ENCODE results near the gene CCDC80. TPM values are rescaled to one million over a fixed set of nuclear protein-coding genes. Genes with fewer than 3 reads are reported as not detected.
"Not testable (repeated sequence)": the region's sequence is repeated elsewhere in the genome, so short reads cannot be mapped to it uniquely, and the experiment has no call there.

Gene CCDC80
- total and polyA plus RNA-seq, 4 experiments from 2014 or later: 0.02 TPM; not detected in 2

- H3K27ac Mint-ChIP-seq; H3K36me3 ChIP-seq (ENCODE audit: insufficient read depth, low read length); H3K9me3 ChIP-seq (ENCODE audit: control insufficient read depth in 1 of 2, low read length in 2 of 2); H3K4me3 ChIP-seq (ENCODE audit: low read length in 2 of 2); H3K27me3 ChIP-seq (ENCODE audit: insufficient read depth, low read length); H3K4me3 Mint-ChIP-seq; DNase-seq; H3K27me3 Mint-ChIP-seq; H3K27ac ChIP-seq (ENCODE audit: low read depth, low read length); intact Hi-C loops (cut with micrococcal nuclease); H3K9me3 Mint-ChIP-seq; H3K36me3 Mint-ChIP-seq; POLR2A ChIA-PET (ENCODE audit: partially characterized antibody): not testable (repeated sequence)
- CTCF ChIA-PET (ENCODE audit: partially characterized antibody): interaction anchor here (0.6 kb wide), 1 partner anchor 369 kb away, joined by 3 read pairs; no protein-coding TSS in a partner anchor
- peaks cover 13% of the 10 kb centered on the region for H3K4me1 ChIP-seq (ENCODE audit: insufficient read depth, low read length)
- peaks cover 7 to 20% (median 10%) of the 10 kb centered on the region in 4 donors for H3K4me1 Mint-ChIP-seq
Measured at GRCh38 chr3:112665009-112665408, 24.1 kb upstream of the CCDC80 start.

- ChIA-PET POLR2A (ENCODE audit: partially characterized antibody) (no interaction called here), CTCF (ENCODE audit: partially characterized antibody) (interaction anchor here (0.7 to 2.1 kb wide), 2 partner anchors 13 to 633 kb away, joined by 3 to 5 read pairs; no protein-coding TSS in a partner anchor)
- Histone ChIP-seq H3K27ac (ENCODE audit: low read depth, low read length) (no peak overlapping the region), H3K4me1 (ENCODE audit: insufficient read depth, low read length) (no peaks in the 10 kb centered on the region), H3K36me3 (ENCODE audit: insufficient read depth, low read length) (no peaks in the 10 kb centered on the region), H3K9me3 (ENCODE audit: control insufficient read depth in 1 of 2, low read length in 2 of 2) (no peaks in the 10 kb centered on the region), H3K4me3 (ENCODE audit: low read length in 2 of 2) (no peak overlapping the region), H3K27me3 (ENCODE audit: insufficient read depth, low read length) (no peaks in the 10 kb centered on the region)
- Mint-ChIP-seq H3K27ac (no peak overlapping the region), H3K4me1 (peaks cover 0 to 2% (median under 1%) of the 10 kb centered on the region in 4 donors), H3K4me3 (no peak overlapping the region), H3K9me3 (peaks cover 0 to 2% (median 0%) of the 10 kb centered on the region in 8 donors), H3K27me3 (no peaks in the 10 kb centered on the region), H3K36me3 (no peaks in the 10 kb centered on the region)
- DNase-seq: no peak
- intact Hi-C loops (cut with micrococcal nuclease): no loop called here
Measured at GRCh38 chr3:112656043-112656442, 15.1 kb upstream of the CCDC80 start.

DNA sequence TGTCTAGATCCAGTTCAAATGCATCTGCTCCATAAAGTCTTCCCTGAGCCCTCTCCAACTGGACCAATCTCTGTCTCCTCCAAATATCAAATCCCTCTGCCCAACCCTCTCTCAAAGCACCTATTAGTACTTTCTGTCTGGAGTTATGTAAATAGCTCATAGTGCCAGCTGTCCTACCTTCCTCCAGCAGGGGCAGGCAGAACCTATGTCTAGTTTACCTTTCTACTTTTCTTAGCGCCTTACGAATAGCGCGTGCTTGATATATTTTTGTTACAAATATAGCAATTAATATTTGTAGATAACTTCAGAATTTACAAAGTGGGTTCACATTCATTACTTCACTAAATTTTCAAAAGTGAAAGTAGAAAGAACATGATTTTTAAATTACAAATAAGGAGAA, 14.0 kb upstream of the CCDC80 start:
- H3K27ac ChIP-seq (ENCODE audit: low read depth, low read length): no peak overlapping the region
- no peak overlapping the region for H3K4me3 Mint-ChIP-seq
- no peaks in the 10 kb centered on the region for H3K27me3 ChIP-seq (ENCODE audit: insufficient read depth, low read length)
- intact Hi-C loops (cut with micrococcal nuclease): no loop called here
- DNase-seq: no peak
- peaks cover 0 to 2% (median 0%) of the 10 kb centered on the region in 8 donors for H3K9me3 Mint-ChIP-seq
- ChIA-PET POLR2A (ENCODE audit: partially characterized antibody) (no interaction called here), CTCF (ENCODE audit: partially characterized antibody) (interaction anchor here (1.4 to 4.8 kb wide), 3 partner anchors 10 to 634 kb away, joined by 4 to 27 read pairs (median 5); no protein-coding TSS in a partner anchor)
- no peak overlapping the region for H3K27ac Mint-ChIP-seq
- no peaks in the 10 kb centered on the region for H3K4me1 ChIP-seq (ENCODE audit: insufficient read depth, low read length)
- no peak overlapping the region for H3K4me3 ChIP-seq (ENCODE audit: low read length in 2 of 2)
- peaks cover 0 to 2% (median under 1%) of the 10 kb centered on the region in 4 donors for H3K4me1 Mint-ChIP-seq
- H3K27me3 Mint-ChIP-seq: no peaks in the 10 kb centered on the region
- H3K36me3 Mint-ChIP-seq: no peaks in the 10 kb centered on the region
- H3K9me3 ChIP-seq (ENCODE audit: control insufficient read depth in 1 of 2, low read length in 2 of 2): no peaks in the 10 kb centered on the region
- H3K36me3 ChIP-seq (ENCODE audit: insufficient read depth, low read length): no peaks in the 10 kb centered on the region

- no peak overlapping the region for H3K4me3 ChIP-seq (ENCODE audit: low read length in 2 of 2)
- ChIA-PET POLR2A (ENCODE audit: partially characterized antibody) (no interaction called here), CTCF (ENCODE audit: partially characterized antibody) (interaction anchor here (0.8 to 4.8 kb wide), 4 partner anchors 9 to 634 kb away, joined by 3 to 27 read pairs (median 4); no protein-coding TSS in a partner anchor)
- no peaks in the 10 kb centered on the region for H3K9me3 ChIP-seq (ENCODE audit: control insufficient read depth in 1 of 2, low read length in 2 of 2)
- H3K4me1 ChIP-seq (ENCODE audit: insufficient read depth, low read length): no peaks in the 10 kb centered on the region
- DNase-seq: no peak
- intact Hi-C loops (cut with micrococcal nuclease): no loop called here
- no peak overlapping the region for H3K4me3 Mint-ChIP-seq
- no peaks in the 10 kb centered on the region for H3K27me3 ChIP-seq (ENCODE audit: insufficient read depth, low read length)
- H3K27me3 Mint-ChIP-seq: no peaks in the 10 kb centered on the region
- H3K4me1 Mint-ChIP-seq: peaks cover 0 to 4% (median 2%) of the 10 kb centered on the region in 4 donors
- H3K27ac Mint-ChIP-seq: no peak overlapping the region
- H3K9me3 Mint-ChIP-seq: peaks cover 0 to 2% (median 0%) of the 10 kb centered on the region in 8 donors
- no peak overlapping the region for H3K27ac ChIP-seq (ENCODE audit: low read depth, low read length)
- no peaks in the 10 kb centered on the region for H3K36me3 Mint-ChIP-seq
- H3K36me3 ChIP-seq (ENCODE audit: insufficient read depth, low read length): no peaks in the 10 kb centered on the region
Measured at GRCh38 chr3:112654492-112654891, 13.5 kb upstream of the CCDC80 start.

DNA sequence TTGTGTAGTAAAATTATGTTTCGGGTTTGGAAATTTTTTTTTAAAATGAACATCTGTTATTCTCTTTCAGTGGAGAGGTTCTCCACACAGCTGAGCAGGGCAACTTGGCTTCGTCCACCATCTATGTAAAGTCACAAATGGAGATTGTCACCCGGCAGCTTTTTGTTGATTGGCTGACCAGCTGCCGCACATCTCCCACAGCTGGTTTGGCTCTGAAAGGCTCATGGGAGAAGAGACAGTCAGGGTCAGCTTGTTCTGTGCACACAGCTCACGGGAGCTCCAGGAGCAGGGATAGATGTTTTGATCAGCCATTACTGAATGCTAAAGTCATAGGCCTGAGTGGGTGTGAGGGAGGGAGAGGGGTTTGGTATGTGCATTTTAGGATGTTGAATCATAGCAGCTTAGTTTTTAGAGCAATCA, 12.9 kb upstream of the CCDC80 start:
- H3K4me3 Mint-ChIP-seq: no peak overlapping the region
- H3K9me3 Mint-ChIP-seq: peaks cover 0 to 2% (median 0%) of the 10 kb centered on the region in 8 donors
- Histone ChIP-seq H3K27me3 (ENCODE audit: insufficient read depth, low read length) (no peaks in the 10 kb centered on the region), H3K4me3 (ENCODE audit: low read length in 2 of 2) (no peak overlapping the region), H3K27ac (ENCODE audit: low read depth, low read length) (no peak overlapping the region), H3K36me3 (ENCODE audit: insufficient read depth, low read length) (no peaks in the 10 kb centered on the region), H3K4me1 (ENCODE audit: insufficient read depth, low read length) (no peaks in the 10 kb centered on the region), H3K9me3 (ENCODE audit: control insufficient read depth in 1 of 2, low read length in 2 of 2) (no peaks in the 10 kb centered on the region)
- POLR2A ChIA-PET (ENCODE audit: partially characterized antibody): no interaction called here
- DNase-seq: no peak
- H3K27ac Mint-ChIP-seq: no peak overlapping the region
- no peaks in the 10 kb centered on the region for H3K27me3 Mint-ChIP-seq
- intact Hi-C loops (cut with micrococcal nuclease): no loop called here
- H3K36me3 Mint-ChIP-seq: no peaks in the 10 kb centered on the region
- peaks cover 3 to 8% (median 4%) of the 10 kb centered on the region in 4 donors for H3K4me1 Mint-ChIP-seq
- CTCF ChIA-PET (ENCODE audit: partially characterized antibody): interaction anchor here (0.8 to 4.8 kb wide), 4 partner anchors 8 to 635 kb away, joined by 3 to 27 read pairs (median 4); no protein-coding TSS in a partner anchor

GRCh38 chr3:112653209-112653871, 12.4 kb upstream of the CCDC80 start:
- no peak overlapping the region for H3K27ac Mint-ChIP-seq
- H3K4me1 Mint-ChIP-seq: peaks cover 5 to 10% (median 6%) of the 10 kb centered on the region in 4 donors
- H3K4me3 ChIP-seq (ENCODE audit: low read length in 2 of 2): no peak overlapping the region
- peaks cover 0 to 2% (median 0%) of the 10 kb centered on the region in 8 donors for H3K9me3 Mint-ChIP-seq
- H3K27ac ChIP-seq (ENCODE audit: low read depth, low read length): no peak overlapping the region
- no peaks in the 10 kb centered on the region for H3K27me3 ChIP-seq (ENCODE audit: insufficient read depth, low read length)
- CTCF ChIA-PET (ENCODE audit: partially characterized antibody): interaction anchor here (1.1 to 4.8 kb wide), 4 partner anchors 8 to 326 kb away, joined by 4 to 27 read pairs (median 7); no protein-coding TSS in a partner anchor
- no peaks in the 10 kb centered on the region for H3K4me1 ChIP-seq (ENCODE audit: insufficient read depth, low read length)
- H3K9me3 ChIP-seq (ENCODE audit: control insufficient read depth in 1 of 2, low read length in 2 of 2): no peaks in the 10 kb centered on the region
- intact Hi-C loops (cut with micrococcal nuclease): no loop called here
- no peaks in the 10 kb centered on the region for H3K27me3 Mint-ChIP-seq
- DNase-seq: no peak
- no peaks in the 10 kb centered on the region for H3K36me3 Mint-ChIP-seq
- H3K36me3 ChIP-seq (ENCODE audit: insufficient read depth, low read length): no peaks in the 10 kb centered on the region
- H3K4me3 Mint-ChIP-seq: no peak overlapping the region
- POLR2A ChIA-PET (ENCODE audit: partially characterized antibody): no interaction called here

DNA sequence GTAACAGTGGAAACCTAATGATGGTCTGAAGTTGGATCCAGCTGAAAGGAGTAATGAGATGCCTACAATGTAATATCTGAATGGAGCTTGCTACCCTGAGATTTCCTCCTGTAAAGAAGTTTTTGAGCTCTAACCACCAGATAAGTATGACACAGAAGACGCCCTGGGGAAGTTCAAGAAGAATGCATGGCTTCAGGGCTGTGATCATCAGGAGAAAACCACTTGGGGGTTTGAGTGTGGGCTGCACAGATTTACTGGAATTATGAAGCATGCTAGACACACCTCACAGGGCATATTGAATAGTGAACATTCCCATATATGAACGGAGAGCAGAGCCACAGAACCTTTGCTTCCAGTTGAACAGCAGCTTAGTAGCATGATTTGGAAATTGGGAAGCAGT, 10.6 kb upstream of the CCDC80 start:
- no peak overlapping the region for H3K4me3 ChIP-seq (ENCODE audit: low read length in 2 of 2)
- no peak for DNase-seq
- H3K4me1 ChIP-seq (ENCODE audit: insufficient read depth, low read length): no peaks in the 10 kb centered on the region
- no peaks in the 10 kb centered on the region for H3K27me3 ChIP-seq (ENCODE audit: insufficient read depth, low read length)
- Mint-ChIP-seq H3K9me3 (no peaks in the 10 kb centered on the region), H3K4me1 (peaks cover 5 to 10% (median 6%) of the 10 kb centered on the region in 4 donors), H3K27me3 (no peaks in the 10 kb centered on the region), H3K4me3 (no peak overlapping the region), H3K27ac (no peak overlapping the region), H3K36me3 (no peaks in the 10 kb centered on the region)
- no peak overlapping the region for H3K27ac ChIP-seq (ENCODE audit: low read depth, low read length)
- POLR2A ChIA-PET (ENCODE audit: partially characterized antibody): no interaction called here
- no peaks in the 10 kb centered on the region for H3K36me3 ChIP-seq (ENCODE audit: insufficient read depth, low read length)
- no peaks in the 10 kb centered on the region for H3K9me3 ChIP-seq (ENCODE audit: control insufficient read depth in 1 of 2, low read length in 2 of 2)
- CTCF ChIA-PET (ENCODE audit: partially characterized antibody): interaction anchor here (1.2 to 4.8 kb wide), 3 partner anchors 9 to 328 kb away, joined by 6 to 27 read pairs (median 10); no protein-coding TSS in a partner anchor
- intact Hi-C loops (cut with micrococcal nuclease): no loop called here
